ENCODE results near the gene TMEM171. TPM values are rescaled to one million over a fixed set of nuclear protein-coding genes. Genes with fewer than 3 reads are reported as not detected.
A peak's percentile ranks its signal among the peaks of the same experiment; 100 is the strongest.

Gene TMEM171
- total RNA-seq, 1 donor from 2014 or later, result 6.3 TPM

DNA sequence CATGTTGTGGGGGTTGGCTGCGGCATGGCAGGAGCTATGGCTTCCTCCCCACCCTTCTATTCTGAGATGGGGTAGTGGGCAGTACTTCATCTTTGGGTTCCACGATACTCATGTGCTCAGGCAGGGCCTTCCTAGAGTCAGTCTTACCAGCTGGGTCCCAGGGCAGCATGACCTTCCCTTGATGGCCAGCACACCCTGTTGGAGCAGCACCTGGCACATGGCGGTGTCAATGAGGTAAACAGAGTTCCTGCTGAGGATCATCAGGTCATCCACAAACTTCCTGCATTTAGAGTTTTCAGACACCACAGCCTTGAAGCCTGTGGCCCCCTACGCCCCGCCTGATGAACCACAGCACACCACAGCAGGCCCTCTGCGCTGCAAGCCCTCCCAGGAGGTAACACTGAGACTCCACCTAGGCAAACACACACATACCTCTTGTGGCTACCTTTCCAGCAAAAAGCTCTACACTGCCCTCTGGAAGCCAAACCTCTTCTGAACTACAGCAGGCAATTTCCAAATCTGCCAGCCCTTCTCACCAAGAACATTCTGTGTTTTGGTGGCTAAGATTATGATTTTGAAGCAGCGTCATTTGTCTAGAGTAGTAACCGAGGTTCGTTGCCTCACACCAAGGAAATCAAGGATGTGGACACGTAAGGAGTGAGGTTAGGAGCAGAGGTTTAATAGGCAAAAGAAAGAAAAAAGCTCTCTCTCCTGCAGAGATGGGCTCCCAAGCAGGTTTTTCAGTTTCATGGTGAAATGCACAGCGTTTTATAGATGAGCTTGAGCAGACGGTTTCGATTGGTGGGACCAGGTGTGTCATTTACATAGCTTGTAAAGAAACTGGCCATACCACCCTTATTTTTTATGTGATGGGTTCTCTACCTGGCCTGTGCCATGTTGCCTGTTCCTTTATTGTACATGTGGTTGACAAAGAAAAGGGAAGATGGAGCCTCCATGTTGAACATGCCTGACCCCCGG, 32.3 kb downstream of the TMEM171 start:
- ATAC-seq, result peak; percentile 43

DNA sequence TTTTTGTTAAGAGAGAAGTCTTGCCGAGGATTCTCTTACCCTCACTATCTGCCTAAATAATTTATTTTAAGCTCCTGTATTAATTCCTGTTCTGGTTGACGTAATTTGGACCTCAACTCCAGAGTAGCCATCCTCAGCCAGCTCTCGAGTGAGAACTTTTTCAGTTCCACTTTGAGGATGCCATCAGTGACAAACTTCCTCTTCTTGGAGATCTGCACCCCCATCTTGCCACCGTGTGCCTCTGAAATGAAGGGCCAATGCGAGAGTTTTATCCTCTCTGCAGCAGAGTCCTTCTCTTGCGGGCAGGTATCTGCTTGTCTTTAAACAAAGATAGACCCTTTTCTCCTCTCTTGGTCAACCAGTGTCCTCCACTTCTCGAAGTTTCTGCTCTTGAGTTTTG, 33.1 kb downstream of the TMEM171 start:
- ATAC-seq, result no peak

DNA sequence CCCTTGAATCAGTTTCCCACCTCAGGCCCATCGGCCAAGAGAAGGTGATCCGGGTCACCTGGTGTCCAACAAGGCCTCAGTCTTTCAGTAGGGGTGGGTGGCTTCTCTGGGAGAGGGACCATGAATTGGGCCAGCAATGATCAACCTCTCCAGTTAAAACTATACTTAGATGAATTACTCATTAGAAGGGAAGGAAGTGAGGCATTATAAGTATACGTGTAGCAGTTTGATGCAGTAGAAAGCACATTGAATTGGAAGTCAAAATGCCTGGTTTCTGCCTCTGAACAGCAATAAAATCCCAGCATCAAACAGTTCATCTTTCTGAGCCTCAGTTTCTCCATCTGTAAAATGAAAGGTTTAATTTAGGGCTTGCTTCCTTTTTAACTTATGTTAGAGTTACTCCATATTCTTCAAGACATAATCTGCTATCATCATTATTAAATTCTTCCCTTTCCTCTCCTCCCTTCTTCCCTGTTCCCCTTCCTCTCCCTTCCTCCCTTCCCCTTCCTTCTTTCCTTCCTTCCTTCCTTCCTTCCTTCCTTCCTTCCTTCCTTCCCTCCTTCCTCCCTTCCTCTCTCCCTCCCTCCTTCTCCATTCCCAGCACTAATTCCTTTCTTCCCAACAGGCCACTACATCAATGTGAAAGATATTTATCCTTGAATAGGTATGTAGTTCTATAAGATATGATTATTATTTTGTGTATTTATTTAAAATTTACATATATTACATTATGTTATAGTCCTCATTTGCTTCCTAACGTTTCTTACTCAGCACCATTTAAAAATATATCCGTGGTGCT, 34.0 kb downstream of the TMEM171 start:
- ATAC-seq, result no peak

DNA sequence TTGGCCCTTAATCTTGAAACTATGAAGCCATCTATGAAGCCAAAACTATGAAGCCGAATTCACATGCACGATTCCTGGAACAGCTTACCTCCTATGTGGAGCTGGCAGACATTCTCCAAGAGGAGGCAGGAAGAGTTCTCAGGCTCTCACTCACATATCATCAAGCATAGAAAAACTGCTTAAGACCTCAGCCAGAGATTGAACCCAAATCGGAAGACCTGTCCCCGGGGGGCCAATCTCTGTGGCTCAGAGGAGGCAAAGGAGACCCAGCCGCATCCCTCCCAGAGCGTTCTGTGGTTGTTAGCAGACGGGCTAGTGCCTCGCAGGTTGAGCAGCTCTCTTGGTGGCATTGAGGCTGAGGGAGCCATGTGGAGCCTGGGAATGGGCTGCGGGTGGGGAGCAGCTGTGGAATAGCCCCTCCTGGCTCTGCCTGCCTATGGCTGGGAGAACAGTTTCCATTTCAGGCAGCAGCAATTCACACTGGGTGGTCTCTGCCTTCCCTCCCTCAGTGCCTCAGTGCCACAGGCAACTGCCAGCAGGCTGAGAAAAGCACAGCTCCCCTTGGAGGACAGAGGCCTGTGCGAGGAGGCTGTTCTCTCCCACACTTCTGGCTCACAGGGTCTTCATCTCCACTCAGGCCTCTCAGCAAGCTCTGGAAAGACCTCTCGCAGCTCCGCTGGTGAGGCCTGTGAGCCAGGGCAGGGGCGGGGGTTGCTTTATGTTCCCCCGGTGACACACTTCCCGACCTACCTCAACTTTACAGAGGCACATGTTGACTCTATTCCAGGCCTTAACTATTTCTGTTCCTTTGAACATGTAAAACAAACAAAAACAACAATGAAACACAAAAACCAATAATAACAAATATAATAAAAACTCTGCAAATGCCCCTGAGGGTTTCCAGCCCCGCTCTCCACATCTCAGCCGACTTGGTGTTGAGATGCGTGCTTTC, 35.2 kb downstream of the TMEM171 start:
- ATAC-seq, result no peak

DNA sequence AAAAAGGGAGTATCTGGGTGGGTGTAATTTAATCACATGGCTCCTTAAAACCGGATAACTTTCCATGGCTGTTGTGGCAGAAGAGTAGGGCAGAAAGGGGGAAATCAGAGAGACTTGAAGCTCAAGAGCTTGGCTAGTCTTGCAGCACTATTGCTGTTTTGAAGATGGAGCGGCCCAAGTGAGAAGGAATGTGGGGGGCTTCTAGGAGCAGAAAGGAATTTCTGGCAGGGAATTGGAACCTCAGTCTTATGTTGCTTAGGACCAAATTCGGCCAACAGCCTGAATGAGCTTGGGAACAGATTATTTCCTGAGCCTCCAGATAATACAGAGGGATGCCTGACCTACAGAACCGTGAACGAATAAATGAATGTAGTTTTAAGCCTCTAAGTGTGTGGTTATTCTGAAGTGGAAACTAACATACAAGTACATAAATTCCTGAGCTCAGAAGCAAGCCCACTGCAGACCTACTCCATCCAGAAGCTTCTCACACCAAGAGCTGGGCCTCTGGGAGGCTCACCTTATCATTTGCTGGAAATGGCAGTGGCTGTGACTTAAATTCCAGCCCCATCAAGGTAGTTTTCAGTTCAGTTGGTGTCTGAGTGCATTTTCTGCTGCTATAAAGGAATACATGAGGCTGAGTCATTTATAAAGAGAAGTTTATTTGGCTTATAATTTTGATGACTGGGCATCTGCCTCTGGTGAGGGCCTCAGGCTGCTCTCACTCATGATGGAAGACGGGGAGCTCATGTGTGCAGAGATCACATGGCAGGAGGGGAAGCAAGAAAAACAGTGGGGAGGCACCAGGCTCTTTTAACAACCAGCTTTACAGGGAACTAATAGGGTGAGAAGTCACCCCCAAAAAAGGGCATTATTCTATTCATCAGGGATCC, 37.3 kb downstream of the TMEM171 start:
- ATAC-seq, result no peak

DNA sequence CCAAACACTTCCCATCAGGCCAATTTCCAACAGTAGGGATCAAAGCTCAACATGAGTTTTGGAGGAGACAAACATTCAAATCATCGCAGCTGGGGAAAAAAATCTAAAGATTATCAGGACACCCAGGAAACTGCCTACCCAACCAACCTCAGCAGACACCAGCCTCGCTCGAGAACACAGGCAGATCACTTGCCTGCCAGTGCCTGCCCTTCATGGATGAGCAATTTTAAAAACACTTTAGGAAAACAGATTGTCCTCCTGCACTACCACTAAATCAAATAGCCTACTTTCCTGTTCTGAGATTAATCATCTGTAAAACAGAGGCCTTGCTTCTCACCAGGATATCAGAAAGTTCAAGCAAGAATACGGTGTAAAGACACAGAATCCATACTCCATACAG, 37.9 kb downstream of the TMEM171 start:
- peak; percentile 65 for ATAC-seq

DNA sequence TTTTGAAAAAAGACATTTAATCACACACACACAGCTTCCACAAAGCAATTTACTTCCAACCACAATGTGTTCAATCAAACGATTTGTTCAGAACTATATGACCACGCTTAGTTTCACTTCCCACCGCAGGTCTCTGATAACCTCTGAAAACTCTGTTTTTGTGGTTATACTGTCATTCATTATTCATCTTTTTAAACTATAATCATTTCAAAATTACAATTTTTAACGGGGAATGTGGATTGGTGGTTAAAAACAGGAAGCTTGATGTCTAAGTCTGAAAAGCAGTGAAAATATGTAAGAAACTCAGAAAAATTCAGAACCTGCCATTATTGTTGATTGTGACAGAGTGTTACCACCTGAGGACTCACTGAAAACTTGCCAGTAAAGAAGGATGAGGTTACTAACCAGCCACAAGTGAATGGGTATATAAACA, 39.9 kb downstream of the TMEM171 start:
- ATAC-seq, result no peak

DNA sequence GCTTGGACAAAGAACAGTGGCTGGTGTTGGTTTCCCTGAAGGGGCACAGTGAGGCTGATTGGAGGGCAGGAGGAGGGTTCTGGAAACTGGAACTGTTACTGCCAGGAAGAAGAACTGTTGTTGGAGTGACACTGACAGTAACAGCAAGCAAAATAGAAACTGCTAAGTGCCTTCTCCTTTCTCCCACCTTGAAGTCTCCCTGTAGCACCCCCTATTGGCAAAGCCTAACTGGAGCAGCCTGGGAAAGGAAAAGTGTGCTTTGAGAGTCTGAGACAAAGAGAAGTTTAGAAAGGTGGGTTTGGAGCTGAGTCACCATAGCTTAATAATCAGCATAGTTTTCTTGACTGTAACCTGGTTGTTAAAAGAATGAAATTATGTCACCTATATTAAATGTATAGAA, 50.1 kb downstream of the TMEM171 start:
- peak; percentile 53 for ATAC-seq

DNA sequence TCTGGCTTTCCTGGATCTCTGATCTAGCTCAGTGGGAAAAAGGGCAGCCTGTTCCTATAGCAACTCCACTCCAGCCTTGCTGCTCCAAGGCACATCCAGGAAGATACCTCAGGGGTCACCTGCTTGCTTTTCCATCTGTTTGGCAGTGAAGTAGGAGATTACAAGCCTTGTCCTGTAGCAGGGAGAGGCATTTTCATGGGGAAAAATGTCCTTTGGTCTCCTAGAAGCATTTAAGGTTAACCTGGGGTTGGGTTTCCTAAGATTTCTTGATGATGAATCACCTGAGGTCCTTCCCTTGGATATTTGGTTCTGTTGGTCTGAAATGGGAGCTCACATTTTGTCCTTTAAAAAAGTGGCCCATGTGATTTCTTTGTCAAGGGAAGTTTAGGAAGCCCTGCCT, 51.1 kb downstream of the TMEM171 start:
- no peak for ATAC-seq

DNA sequence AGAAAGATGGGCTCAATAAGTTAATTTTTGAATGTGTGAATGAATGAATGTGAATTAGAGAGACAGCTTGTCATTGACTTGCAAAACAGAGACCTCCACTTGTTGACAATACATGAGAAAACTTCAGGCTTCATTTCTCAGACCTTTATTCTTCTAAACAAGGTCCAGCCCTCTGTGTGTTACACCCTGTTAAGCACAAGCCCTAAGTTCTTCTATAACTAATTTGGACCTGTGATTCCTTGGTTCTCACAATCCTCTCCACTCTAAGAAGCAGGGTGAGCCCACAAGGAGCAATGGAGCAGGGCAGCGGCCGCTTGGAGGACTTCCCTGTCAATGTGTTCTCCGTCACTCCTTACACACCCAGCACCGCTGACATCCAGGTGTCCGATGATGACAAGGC, 52.6 kb downstream of the TMEM171 start, which contains the start of gene TMEM174:
TSS of gene TMEM174 (plus strand) at position 243 of the 400 bp plus-strand sequence. CDS start at position 294, 51 bp downstream.
- no peak for ATAC-seq

DNA sequence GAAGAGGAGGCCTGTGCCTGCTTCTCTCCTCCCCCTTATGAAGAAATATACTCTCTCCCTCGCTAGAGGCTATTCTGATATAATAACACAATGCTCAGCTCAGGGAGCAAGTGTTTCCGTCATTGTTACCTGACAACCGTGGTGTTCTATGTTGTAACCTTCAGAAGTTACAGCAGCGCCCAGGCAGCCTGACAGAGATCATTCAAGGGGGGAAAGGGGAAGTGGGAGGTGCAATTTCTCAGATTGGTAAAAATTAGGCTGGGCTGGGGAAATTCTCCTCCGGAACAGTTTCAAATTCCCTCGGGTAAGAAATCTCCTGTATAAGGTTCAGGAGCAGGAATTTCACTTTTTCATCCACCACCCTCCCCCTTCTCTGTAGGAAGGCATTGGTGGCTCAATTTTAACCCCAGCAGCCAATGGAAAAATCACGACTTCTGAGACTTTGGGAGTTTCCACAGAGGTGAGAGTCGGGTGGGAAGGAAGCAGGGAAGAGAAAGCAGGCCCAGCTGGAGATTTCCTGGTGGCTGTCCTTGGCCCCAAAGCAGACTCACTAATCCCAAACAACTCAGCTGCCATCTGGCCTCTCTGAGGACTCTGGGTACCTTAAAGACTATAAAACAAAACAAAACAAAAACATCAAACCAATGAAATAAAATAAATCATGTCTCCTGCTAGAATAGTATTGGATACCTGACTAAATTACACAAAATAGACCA, 53.9 kb downstream of the TMEM171 start:
- ATAC-seq, result no peak

DNA sequence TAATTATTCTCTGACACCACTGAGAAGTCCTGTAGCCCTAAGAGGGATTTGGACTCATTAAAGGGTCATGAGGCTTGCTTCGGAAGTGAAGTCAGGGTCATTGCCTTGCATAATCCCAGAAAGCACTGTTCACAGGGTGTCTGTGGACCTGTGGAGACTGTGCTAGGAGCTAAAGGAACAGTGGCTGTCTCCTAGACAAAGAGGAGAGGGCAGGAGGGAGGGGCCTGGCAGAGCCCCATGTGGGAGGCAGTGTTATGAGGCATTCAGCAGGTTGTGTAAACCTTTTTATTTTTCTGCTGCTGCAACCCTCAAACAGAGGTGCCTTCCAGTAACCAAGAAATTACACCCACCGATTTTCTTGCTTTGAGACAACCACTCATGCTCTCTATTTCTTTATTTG, 55.9 kb downstream of the TMEM171 start:
- no peak for ATAC-seq

DNA sequence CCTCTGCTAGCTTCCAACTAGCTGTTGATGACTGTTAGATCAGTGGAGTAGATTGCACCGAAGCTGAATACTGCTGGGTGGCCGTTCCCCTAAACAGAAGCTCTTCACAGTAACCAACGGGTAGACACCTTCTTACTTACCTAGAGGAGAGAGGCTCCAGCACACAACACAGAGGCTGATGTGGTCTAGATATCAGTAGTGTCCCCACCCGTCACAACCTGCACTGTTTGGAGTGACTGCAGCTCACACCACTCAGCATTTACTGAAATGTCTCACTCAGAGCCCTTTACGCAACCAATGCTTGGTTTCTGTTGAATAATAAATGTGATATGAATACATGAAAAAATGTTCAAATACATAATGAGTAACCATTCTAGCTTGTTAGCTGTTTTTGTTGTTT, 57.9 kb downstream of the TMEM171 start:
- ATAC-seq, result no peak

DNA sequence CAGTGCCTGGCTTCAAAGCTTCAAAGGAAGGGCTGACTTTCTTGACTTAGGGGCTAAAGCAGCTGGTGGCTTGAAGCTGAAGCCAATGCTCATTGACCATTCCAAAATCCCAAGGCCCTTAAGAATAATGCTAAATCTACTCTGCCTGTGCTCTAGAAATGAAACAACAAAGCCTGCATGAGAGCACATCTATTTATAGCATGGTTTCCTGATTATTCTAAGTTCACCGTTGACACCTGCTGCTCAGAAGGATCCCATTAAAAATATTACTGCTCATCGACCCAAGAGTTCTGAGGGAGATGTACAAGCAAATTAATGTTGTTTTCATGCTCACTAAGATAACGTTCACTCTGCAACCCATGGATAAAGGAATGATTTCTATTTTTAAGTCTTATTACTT, 59.4 kb downstream of the TMEM171 start:
- no peak for ATAC-seq

DNA sequence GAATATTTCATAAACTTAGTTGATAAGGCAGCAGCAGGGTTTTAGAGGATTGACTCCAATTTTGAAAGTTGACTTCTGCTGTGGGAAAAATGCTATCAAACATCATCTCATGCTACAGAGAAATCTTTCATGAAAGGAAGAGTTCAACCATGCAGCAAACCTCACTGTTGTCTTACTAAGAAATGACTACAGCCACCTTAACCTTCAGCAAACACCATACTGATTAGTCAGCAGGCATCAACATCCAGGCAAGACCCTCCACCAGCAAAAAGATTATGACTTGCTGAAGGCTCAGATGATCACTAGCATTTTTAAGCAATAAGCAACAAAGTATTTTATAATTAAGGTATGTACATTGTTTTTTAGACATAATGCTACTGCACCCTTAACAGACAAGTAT, 60.2 kb downstream of the TMEM171 start:
- ATAC-seq, result no peak

Other genes with a start within 250 kb of the TMEM171 start
- 47.4 TPM for gene FCHO2, start 164.5 kb upstream of the TMEM171 start, total RNA-seq
- gene TMEM174, start 52.6 kb downstream of the TMEM171 start, total RNA-seq, result not detected